Thyroid gland (tissue), 4 donors: ENCODE measurements around the gene C6orf47.

ENCODE experiments used
- POLR2A ChIP-seq, 2 donors: fragments of 450-650 bp; IDR thresholded peaks; one replicate each; pipeline ENCODE4 v1.6.1; 2017; ENCODE audit warnings: antibody characterized with exemption in 2 of 2, mild to moderate bottlenecking in 2 of 2, moderate library complexity in 1 of 2
- TF ChIP-seq, protein P1 (sequence below), 6 experiments: fragments of 200-600 bp in 3 of 6; fragments of 450-650 bp in 3 of 6; sonication (generic) in 3 of 6; IDR thresholded peaks; one replicate each; pipeline ENCODE4 v1.5.1; 2016 to 2019; ENCODE audit warnings: antibody characterized with exemption in 6 of 6, mild to moderate bottlenecking in 2 of 6, inconsistent platforms in 1 of 6, moderate library complexity in 1 of 6

DNA sequence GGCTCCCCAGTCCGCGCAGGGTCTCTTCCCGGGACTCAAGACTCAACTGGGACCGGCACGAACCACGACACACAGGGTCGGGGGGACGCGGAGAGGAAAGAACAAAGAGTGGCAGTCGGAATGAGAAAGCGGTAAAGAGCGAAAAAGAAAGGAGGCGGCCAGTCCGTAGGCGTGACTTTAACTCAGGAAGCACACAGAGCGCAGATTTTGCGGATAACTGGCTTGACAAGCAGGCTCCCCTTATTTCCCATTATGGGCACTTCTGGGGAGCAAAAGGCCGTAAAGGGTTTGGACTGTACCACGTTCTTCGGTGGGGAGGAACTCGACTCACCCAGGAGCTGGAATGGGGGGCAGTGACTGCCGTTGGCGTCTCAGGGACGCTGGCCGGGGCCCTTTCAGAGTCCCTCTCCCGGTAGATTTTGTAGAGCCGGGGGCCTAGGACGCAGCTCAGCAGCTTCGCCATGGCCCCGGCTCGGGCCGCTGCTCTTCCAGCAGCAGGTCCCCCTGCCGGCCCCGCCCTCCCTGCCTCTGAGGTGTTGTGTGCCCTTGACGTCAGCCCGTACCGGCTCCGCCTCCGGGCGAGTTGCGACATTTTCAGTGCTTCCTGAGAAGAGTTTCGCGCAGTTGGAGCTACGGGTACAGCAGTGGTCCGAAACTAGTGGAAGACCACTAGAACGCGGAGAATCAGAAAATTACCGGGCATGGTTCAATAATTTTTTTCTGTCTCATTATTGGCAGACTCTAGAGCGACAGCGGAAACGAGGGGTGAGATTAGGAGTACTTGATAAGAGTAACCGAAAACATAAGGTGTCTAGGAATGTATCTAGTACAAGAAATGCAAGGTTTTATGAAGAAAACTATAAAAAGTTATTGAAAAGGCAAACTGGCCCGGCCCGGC lies 42.5 kb upstream of the C6orf47 start, which contains the start of gene ABHD16A:
- peak; percentile 82 to 97 for TF ChIP-seq POLR2A (IDR thresholded peaks at IDR 0.05)
- TF ChIP-seq, protein P1, sequence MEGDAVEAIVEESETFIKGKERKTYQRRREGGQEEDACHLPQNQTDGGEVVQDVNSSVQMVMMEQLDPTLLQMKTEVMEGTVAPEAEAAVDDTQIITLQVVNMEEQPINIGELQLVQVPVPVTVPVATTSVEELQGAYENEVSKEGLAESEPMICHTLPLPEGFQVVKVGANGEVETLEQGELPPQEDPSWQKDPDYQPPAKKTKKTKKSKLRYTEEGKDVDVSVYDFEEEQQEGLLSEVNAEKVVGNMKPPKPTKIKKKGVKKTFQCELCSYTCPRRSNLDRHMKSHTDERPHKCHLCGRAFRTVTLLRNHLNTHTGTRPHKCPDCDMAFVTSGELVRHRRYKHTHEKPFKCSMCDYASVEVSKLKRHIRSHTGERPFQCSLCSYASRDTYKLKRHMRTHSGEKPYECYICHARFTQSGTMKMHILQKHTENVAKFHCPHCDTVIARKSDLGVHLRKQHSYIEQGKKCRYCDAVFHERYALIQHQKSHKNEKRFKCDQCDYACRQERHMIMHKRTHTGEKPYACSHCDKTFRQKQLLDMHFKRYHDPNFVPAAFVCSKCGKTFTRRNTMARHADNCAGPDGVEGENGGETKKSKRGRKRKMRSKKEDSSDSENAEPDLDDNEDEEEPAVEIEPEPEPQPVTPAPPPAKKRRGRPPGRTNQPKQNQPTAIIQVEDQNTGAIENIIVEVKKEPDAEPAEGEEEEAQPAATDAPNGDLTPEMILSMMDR (IDR thresholded peaks at IDR 0.05), result no peak
